HAP-1 (cell line): ENCODE data around the gene CCDC171.
"Not testable (repeated sequence)": the region's sequence is repeated elsewhere in the genome, so short reads cannot be mapped to it uniquely, and the experiment has no call there.

Source experiments
- DNase-seq, 2 experiments: peaks; one replicate each; pipeline ENCODE4 v3.0.0-alpha.2; 2016 to 2020; ENCODE audit warnings: low spot score in 2 of 2
- H3K27me3 ChIP-seq: fragments of 250-450 bp; sonication (Bioruptor Pico); 2 replicates; pipeline ENCODE4 v1.5.1; 2020; ENCODE audit warnings: low read depth, mild to moderate bottlenecking, moderate library complexity
- H3K36me3 ChIP-seq: fragments of 250-450 bp; sonication (Bioruptor Pico); replicated peaks from 2 replicates; pipeline ENCODE4 v1.5.1; 2020; ENCODE audit warnings: mild to moderate bottlenecking
- H3K4me1 ChIP-seq: fragments of 250-450 bp; sonication (Bioruptor Pico); 2 replicates; pipeline ENCODE4 v1.5.1; 2020; ENCODE audit warnings: mild to moderate bottlenecking
- H3K4me3 ChIP-seq: fragments of 250-450 bp; sonication (Bioruptor Pico); 2 replicates; pipeline ENCODE4 v1.5.1; 2020; ENCODE audit warnings: mild to moderate bottlenecking, moderate library complexity
- H3K9me3 ChIP-seq: fragments of 250-450 bp; sonication (Bioruptor Pico); 2 replicates; pipeline ENCODE4 v1.5.1; 2020; ENCODE audit warnings: mild to moderate bottlenecking, moderate library complexity
- in situ Hi-C: fragments of 300-500 bp; cut with MboI; formaldehyde crosslinking; loops from 3 replicates; pipeline ENCODE4 v1.14.3; 2020; ENCODE audit warnings: low sequenced_read_pairs, inconsistent platforms, mixed read lengths

The CCDC171 gene

DNA sequence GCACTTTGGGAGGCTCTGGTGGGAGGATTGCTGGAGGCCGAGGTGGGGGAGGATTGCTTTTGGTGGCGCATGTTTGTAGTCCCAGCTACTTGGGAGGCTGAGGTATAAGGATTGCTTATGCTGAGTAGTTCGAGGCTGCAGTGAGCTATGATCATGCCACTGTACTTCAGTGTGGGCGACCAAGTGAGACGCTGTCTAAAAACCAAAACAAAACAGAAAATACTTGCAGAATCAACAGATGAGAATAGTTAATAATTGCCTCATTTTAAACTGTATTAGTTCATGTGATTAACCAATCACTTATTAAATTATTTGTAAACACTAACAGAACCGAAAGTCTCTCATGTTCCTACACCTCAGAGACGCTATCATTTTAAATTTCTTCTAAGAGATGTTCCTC lies 118.1 kb downstream of the CCDC171 start:
- Histone ChIP-seq H3K9me3 (no peaks in the 10 kb centered on the region), H3K4me1 (no peaks in the 10 kb centered on the region), H3K36me3 (no peaks in the 10 kb centered on the region), H3K4me3 (no peak overlapping the region), H3K27me3 (no peaks in the 10 kb centered on the region)
- no peak for DNase-seq
- in situ Hi-C loops = no loop called here

DNA sequence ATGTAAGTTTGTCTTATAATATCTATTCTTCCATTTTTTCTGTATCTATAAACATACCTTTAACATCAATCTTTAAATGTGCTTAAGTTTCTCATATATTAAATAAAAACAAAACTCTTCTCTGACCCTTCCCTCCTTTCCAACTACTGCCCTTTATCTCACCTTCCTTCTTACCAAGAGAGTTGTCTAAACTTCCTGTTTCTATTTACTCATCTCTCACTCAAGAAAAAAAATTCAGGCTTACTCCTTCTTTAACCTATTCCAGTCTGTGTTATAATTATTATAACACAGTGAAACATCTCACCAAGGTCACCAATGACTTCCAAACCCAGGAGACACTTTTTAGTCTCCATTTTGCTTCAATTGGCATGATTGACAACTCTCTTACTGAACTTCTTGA lies 140.9 kb downstream of the CCDC171 start:
- Histone ChIP-seq H3K9me3 (no peaks in the 10 kb centered on the region), H3K4me3 (no peak overlapping the region), H3K27me3 (no peaks in the 10 kb centered on the region), H3K36me3 (no peaks in the 10 kb centered on the region), H3K4me1 (no peaks in the 10 kb centered on the region)
- in situ Hi-C loops = no loop called here
- no peak for DNase-seq

DNA sequence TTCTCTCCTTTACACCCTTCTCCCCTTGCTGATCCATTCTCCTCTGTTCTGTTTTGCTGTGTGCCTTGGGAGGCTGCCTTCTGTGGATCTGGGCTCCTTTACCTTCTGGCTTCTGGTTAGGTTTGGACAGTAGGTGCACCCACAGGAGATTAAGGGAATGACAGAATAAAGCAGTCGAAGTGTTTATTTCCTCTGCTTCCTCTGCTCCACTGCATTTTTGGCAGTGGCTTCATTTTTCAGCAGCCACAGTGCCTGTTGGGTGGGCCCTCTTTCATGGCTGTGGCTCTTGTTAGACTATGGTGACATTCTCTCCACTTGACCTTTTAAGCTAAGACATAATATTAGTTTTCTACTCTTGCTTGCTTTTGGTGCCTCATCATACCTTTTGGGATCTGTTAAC lies 144.1 kb downstream of the CCDC171 start:
- no peaks in the 10 kb centered on the region for H3K36me3 ChIP-seq
- no peak overlapping the region for H3K4me3 ChIP-seq
- in situ Hi-C loops = no loop called here
- H3K27me3 ChIP-seq = no peaks in the 10 kb centered on the region
- H3K4me1 ChIP-seq = no peaks in the 10 kb centered on the region
- DNase-seq = no peak
- no peaks in the 10 kb centered on the region for H3K9me3 ChIP-seq

DNA sequence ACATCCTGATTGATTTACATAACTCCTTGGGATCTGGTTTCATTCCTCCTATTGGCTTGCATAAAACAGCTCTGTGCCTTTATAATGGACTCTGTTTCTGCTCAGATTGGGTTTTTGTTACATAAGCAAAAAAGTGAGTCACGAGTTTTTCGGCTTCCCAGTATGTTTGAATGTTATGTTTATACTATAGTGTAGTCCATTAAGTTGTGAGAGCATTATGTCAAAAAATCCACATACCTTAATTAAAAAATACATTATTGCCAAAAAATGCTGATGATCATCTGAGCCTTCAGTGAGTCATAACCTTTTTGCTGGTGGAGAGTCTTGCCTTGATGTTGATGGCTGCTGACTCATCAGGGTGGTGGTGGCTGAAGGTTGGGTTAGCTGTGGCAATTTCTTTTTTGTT lies 144.6 kb downstream of the CCDC171 start:
- Histone ChIP-seq H3K4me1 (no peaks in the 10 kb centered on the region), H3K9me3 (no peaks in the 10 kb centered on the region), H3K4me3 (no peak overlapping the region), H3K36me3 (no peaks in the 10 kb centered on the region), H3K27me3 (no peaks in the 10 kb centered on the region)
- in situ Hi-C loops = no loop called here
- DNase-seq = no peak

DNA sequence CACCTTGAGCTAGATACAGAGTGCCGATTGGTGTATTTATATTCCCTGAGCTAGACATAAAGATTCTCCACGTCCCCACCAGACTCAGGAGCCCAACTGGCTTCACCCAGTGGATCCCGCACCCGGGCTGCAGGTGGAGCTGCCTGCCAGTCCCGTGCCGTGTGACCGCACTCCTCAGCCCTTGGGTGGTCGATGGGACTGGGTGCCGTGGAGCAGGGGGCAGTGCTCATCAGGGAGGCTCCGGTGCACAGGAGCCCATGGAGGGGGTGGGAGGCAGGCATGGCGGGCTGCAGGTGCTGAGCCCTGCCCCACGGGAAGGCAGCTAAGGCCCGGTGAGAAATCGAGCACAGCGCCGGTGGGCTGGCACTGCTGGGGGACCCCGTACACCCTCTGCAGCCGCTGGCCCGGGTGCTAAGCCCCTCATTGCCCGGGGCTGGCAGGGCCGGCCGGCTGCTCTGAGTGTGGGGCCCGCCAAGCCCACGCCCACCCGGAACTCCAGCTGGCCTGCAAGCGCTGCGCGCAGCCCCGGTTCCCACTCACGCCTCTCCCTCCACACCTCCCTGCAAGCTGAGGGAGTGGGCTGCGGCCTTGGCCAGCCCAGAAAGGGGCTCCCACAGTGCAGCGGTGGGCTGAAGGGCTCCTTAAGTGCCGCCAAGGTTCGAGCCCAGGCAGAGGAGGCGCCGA lies 147.2 kb downstream of the CCDC171 start:
- in situ Hi-C loops = not testable (repeated sequence)

DNA sequence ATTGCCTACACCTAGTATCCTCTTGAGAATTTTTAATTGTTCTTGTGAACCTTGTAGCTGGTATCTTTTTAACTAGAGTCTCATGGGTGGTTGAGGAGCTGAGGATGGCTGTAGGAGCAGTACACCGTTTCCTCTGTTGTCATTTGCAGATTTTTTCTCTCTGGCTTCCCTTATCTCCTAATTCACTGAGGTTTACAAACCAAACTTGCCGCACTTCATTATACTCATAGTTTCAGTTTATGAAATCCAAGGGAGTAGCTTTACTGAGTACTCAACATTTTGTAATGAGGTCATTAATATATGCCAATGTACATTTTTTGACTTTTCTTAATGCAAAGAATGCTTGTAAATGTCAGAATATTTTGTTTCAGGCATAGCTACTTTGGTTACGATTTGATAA lies 154.2 kb downstream of the CCDC171 start:
- H3K27me3 ChIP-seq = no peaks in the 10 kb centered on the region
- DNase-seq = no peak
- H3K9me3 ChIP-seq = no peaks in the 10 kb centered on the region
- in situ Hi-C loops = no loop called here
- no peak overlapping the region for H3K4me3 ChIP-seq
- no peaks in the 10 kb centered on the region for H3K36me3 ChIP-seq
- H3K4me1 ChIP-seq = no peaks in the 10 kb centered on the region

More for the DNA sequence above, 147.2 kb downstream of the CCDC171 start:
- DNase-seq, H3K36me3 ChIP-seq, H3K4me3 ChIP-seq, H3K9me3 ChIP-seq, H3K4me1 ChIP-seq, H3K27me3 ChIP-seq: not testable (repeated sequence)

DNA sequence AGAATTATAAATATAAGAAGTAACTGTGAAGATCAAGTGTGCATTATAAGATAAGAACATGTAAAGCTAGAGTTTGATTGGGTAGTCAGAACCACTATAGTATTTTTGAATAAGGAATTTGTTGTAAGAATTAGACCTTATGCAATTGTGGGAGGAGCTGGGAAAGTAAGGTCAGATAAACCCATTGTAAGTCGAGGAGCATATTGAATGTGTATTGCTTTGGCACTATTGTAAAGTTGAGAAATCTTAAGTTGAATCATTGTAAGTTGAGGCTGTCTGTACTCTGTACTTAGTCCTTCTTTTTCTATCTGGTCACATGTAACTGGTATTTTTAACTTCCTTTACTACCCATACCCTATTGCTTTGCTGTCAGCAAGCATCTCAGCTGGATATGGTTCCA lies 158.7 kb downstream of the CCDC171 start:
- Histone ChIP-seq H3K9me3 (no peaks in the 10 kb centered on the region), H3K27me3 (no peaks in the 10 kb centered on the region), H3K4me3 (no peak overlapping the region), H3K36me3 (no peaks in the 10 kb centered on the region), H3K4me1 (no peaks in the 10 kb centered on the region)
- in situ Hi-C loops = no loop called here
- DNase-seq = no peak

DNA sequence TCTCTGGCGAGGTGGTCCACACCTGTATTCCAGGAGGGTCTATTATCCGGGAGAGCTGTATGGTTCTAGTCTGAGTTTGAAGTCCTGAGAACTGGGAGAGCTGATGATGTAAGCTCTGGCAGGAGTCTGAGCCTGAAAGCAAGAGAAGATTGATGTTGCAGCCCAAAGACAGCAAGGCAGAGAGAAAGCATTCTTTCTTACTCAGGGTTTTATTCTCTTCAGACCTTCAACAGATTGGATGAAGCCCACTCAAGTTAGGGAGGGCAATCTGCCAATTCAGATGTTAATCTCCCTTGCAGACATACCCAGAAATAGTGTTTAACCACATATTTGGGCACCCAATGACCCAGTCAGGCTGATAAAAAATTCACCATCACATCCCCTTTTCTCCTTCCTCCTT lies 159.1 kb downstream of the CCDC171 start:
- Histone ChIP-seq H3K36me3 (no peaks in the 10 kb centered on the region), H3K4me3 (no peak overlapping the region), H3K4me1 (no peaks in the 10 kb centered on the region), H3K9me3 (no peaks in the 10 kb centered on the region), H3K27me3 (no peaks in the 10 kb centered on the region)
- no peak for DNase-seq
- in situ Hi-C loops = no loop called here

DNA sequence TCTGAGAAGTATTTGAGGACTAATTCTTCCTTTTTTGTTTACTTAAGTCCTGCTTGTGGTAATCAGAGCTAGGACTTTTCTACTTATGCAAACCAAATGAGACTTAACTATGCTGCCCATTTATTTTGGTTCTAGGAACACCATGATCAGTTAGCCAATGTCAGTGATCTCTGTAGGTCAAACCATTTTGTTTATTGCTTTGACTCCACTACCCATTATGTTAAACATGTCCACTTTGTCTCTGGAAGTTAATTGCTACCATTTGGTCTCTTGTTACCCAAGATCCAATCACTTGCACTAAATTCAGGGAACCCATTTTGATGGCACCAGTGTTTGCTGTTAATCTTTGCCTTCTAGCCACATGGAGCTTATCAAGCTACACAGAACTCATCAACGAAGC lies 161.9 kb downstream of the CCDC171 start:
- DNase-seq = no peak
- no peak overlapping the region for H3K4me3 ChIP-seq
- H3K27me3 ChIP-seq = no peaks in the 10 kb centered on the region
- H3K9me3 ChIP-seq = no peaks in the 10 kb centered on the region
- H3K4me1 ChIP-seq = 0 out of 2 replicates have a peak, but pooled peaks cover 3% of the 10 kb centered on the region
- no peaks in the 10 kb centered on the region for H3K36me3 ChIP-seq
- in situ Hi-C loops = no loop called here

DNA sequence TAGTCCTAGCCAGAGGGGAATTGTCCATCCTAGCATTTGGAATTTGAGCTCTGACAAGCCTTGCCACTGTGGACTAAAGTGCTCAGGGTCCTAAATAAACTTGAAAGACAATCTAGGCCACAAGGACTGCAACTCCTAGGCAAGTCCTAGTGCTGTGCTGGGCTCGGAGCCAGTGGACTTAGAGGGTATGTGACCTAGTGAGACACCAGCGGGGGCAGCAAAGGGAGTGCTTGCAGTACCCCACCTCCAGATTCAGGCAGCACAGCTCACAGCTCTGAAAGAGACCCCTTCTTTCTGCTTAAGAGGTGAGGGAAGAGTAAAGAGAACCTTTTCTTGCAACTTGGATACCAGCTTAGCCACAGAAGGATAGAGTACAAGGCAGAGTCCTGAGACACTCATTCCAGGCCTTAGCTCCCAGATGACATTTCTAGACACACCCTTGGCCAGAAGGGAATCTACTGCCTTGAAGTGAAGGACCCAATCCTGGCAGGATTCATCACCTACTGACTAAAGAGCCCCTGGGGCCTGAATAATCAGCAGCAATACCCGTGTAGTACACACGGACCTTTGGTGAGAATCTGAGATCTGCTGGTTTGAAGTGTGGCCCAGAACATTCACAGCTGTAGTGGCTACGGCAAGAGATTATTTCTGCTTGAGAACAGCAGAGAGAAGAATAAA lies 164.6 kb downstream of the CCDC171 start:
- H3K4me1 ChIP-seq = 0 out of 2 replicates have a peak, but pooled peaks cover 3% of the 10 kb centered on the region
- H3K36me3 ChIP-seq = no peaks in the 10 kb centered on the region
- H3K9me3 ChIP-seq = no peaks in the 10 kb centered on the region
- DNase-seq = no peak
- no peaks in the 10 kb centered on the region for H3K27me3 ChIP-seq
- in situ Hi-C loops = no loop called here
- no peak overlapping the region for H3K4me3 ChIP-seq

DNA sequence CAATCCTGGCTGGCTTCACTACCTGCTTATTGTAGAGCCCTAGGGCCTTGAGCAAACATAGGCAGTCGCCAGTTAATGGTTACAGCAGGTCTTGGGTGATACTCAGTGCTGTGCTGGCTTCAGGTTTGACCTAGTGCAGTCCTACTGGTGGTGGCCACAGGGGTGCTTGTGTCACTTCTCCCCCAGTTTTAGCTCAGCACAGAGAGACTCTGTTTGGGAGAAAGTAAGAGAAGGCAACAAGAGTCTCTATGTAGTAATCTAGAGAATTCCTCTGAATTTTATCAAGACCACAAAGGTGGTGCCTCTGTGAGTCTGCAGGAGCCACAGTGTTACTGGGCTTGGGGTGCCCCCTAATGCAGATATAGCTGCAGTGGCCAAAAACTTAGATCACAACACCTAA lies 165.6 kb downstream of the CCDC171 start:
- Histone ChIP-seq H3K4me3 (no peak overlapping the region), H3K27me3 (no peaks in the 10 kb centered on the region), H3K36me3 (no peaks in the 10 kb centered on the region), H3K4me1 (0 out of 2 replicates have a peak, but pooled peaks cover 3% of the 10 kb centered on the region), H3K9me3 (no peaks in the 10 kb centered on the region)
- DNase-seq = no peak
- in situ Hi-C loops = no loop called here

DNA sequence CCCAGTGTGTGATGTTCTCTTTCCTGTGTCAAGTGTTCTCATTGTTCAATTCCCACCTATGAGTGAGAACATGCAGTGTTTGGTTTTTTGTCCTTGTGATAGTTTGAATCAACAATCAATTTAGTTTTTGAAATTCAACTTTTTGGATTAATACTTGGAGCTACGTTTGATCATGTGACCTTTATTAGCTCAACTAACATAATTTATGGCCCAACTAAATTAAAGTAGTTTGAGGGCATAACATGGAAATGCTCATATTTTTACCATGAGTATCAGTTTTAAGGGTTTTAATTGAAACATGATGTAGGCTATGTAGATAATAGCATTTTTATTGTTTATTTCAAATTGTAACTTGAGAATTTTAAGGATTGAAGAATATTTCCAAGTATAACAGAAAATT lies 168.0 kb downstream of the CCDC171 start:
- in situ Hi-C loops = no loop called here
- Histone ChIP-seq H3K4me1 (0 out of 2 replicates have a peak, but pooled peaks cover 3% of the 10 kb centered on the region), H3K4me3 (no peak overlapping the region), H3K9me3 (no peaks in the 10 kb centered on the region), H3K36me3 (no peaks in the 10 kb centered on the region), H3K27me3 (no peaks in the 10 kb centered on the region)
- no peak for DNase-seq

DNA sequence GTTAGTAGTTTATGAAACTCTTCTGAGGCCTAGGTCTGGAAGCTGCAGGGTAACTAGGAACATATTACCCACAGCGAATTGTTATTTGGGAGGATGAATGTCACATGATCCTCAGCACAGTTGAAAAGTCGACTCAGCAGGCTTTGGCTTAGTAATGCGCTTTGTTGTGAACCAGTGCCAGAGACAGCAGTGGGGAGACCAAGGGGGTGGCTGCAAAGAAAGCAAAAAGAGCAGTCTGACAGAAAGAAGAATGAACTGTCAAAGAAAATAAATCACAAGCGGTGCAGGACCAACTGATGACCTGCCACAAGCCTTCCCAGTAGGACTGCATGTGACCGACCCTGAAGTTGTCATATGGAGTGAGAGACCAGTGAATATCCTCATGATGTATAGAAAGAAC lies 170.0 kb downstream of the CCDC171 start:
- H3K4me3 ChIP-seq = no peak overlapping the region
- H3K4me1 ChIP-seq = 0 out of 2 replicates have a peak, but pooled peaks cover 3% of the 10 kb centered on the region
- H3K36me3 ChIP-seq = no peaks in the 10 kb centered on the region
- in situ Hi-C loops = no loop called here
- H3K27me3 ChIP-seq = no peaks in the 10 kb centered on the region
- DNase-seq = no peak
- H3K9me3 ChIP-seq = no peaks in the 10 kb centered on the region

DNA sequence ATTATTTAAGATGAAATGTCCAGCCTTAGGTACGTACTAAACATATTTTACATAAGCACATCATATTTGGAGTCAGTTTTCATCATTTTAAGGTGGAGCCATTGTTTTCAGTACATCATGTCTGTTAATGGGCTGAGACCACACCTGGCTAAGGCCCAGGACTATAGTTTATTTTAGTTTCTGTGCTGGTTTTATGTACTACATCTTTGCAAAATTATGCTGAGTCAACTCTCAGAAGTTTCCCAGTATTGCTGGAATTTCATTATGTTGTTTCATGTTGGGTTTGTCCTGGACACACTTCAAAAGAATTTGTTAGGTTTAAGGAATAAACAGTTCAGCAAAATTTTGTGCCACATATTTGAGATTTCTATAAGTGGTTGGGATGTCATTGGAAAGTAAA lies 171.2 kb downstream of the CCDC171 start:
- H3K4me1 ChIP-seq = 0 out of 2 replicates have a peak, but pooled peaks cover 3% of the 10 kb centered on the region
- no peaks in the 10 kb centered on the region for H3K27me3 ChIP-seq
- no peak for DNase-seq
- in situ Hi-C loops = no loop called here
- H3K9me3 ChIP-seq = no peaks in the 10 kb centered on the region
- H3K36me3 ChIP-seq = no peaks in the 10 kb centered on the region
- no peak overlapping the region for H3K4me3 ChIP-seq
